NOMO-1 treated with dmso at 0.1 percent for 144 hours (cell line): ENCODE data around the gene CDKL1.
"Not testable (repeated sequence)": the region's sequence is repeated elsewhere in the genome, so short reads cannot be mapped to it uniquely, and the experiment has no call there.

Experiments
- DNase-seq: peaks from one replicate; lab custom pipeline; 2025; ENCODE audit not compliant: unreplicated experiment; lab: John Stamatoyannopoulos, UW

The CDKL1 gene

DNA sequence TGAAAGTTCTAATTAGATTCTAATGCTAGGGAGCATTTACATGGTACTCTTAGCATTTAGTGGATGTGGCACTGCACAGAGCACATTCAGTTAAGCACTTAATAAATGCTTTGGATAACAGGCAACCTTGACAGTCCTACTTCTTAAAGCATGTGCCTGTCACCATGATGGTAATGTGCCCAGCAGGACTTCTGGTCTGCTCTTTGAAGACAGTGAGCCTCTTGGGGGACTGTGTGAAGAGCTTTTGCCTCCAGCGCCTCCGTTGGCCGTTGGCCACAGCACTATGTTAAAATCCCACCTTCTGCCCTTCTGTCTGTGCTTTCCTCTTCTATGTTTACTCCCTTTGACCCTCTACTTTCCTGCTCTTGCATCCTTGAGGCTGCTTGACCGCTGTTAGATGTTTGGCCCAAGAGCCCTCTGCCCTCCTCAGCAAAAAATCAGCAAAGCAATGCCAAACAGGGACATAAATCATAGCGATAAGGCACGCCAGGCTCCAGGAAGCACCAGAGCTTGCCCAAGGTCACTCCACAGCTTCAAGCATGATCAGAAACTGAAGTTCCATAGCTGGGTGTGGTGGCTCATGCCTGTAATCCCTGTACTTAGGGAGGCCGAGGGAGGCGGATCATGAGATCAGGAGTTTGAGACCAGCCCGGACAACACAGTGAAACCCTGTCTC lies 8.3 kb downstream of the CDKL1 start:
- no peak for DNase-seq

DNA sequence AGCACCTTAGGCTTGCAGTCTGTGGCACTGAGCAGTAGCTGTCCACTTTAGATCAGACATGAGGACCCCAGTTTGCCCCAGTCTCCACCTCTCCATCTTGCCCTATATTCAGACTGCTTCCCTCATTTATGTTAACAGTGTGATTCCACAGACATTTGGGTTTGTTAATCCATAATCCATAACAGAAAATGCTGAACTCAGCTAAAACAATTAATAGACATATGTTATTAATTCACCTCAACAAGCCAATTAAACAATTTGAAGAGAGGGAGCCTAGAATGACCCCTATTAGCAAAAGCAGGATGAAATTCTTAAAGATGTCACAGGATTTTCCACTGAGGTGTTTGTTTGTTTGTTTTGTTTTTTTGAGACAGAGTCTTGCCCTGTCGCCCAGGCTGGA lies 9.1 kb downstream of the CDKL1 start:
- DNase-seq, result no peak

DNA sequence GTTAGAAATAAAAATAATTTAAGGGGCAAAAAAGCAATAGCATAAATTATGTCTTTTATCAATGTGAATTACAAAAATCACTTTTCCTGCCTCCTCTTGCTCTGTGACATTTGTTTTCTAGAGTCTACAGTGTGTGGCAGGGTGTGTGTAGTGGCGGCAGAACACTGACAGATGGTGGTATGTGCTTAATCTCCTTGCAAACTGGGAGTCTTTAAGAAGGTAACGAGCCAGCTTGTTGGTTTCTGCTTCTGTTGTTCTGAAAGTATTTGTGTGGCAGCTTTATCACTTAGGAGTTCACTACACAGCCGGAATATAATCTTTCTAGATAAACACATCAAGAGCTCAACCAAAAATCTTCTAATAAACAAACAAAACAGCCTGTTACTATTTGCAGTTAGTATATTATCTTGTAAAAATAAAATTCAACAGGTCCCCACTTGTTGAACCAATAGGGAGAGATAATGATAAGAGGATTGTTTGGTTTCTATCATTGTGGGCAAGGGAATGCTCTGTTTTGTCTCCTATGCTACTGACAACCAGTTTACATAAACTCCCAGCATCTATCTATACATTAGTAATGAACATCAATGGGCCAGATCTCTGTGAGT lies 13.0 kb downstream of the CDKL1 start:
- DNase-seq, result no peak

- no peak for DNase-seq
Measured at GRCh38 chr14:50381823-50382287, 14.8 kb downstream of the CDKL1 start.

- no peak for DNase-seq
Measured at GRCh38 chr14:50381008-50381407, 15.7 kb downstream of the CDKL1 start.

GRCh38 chr14:50380455-50380854 lies 16.2 kb downstream of the CDKL1 start:
- no peak for DNase-seq

DNA sequence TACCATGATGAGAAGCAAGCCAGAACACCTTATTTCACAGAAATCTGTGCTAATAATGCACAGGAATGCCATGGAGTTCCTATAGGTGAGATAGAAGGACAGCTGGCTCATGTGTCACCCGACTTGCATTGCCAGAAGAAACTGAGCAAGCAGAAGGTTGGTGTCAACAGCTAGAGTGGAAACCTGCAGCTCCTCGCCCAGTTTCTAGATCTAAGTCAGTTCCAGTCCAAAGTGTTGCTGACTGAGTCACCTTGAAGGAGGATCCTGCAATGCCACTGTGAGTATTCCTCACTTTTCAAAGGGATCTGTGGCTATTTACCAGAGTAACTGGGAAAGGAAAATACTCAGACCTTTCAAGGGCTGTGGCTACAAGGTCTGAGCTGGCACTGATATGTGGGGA lies 17.1 kb downstream of the CDKL1 start:
- no peak for DNase-seq

DNA sequence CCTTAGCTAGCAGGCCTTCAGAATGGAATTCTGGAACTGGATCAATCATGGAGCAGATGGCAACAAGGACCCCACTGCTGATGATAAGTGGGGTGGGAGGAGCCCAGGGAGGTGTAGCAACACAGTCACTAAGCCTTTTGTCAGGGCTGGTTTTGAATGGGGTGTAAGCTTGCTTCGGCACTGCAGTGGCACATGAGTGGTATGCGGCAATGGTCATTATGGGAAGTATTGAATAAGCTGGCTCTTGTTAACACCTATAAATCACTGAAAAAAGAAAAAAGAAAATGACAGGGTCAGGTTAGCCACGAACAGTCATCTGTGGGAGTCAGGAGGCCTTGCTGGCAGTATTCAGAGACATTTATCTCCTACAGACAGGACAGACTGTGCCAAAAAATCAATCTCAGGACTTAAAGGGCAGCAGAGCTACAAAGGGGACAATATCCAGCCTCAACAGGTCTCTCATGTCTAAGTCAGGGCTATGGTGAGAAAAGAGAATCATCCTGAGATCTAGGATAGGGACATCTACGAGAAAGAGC lies 19.1 kb downstream of the CDKL1 start:
- no peak for DNase-seq

GRCh38 chr14:50375760-50376159 lies 20.9 kb downstream of the CDKL1 start:
- DNase-seq, result no peak

DNA sequence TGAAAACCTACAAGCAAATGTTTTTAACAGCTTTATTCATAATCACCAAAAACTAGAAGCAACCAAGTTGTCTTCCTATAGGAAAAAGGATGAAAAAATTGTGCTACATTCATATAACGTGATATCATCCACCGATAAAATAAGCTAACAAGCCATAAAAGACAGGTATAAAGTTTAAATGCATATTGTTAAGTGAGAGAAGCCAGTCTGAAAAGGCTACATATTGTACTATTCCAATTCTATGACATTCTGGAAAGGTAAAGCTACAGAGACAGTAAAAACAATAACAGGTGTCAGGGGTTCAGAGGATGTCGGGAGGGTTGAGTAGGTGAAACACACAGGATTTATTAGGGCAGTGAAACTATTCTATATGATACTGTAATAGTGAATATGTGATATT lies 22.7 kb downstream of the CDKL1 start:
- DNase-seq, result no peak

- DNase-seq, result no peak
Measured at GRCh38 chr14:50371546-50371945, 25.1 kb downstream of the CDKL1 start.

- DNase-seq, result no peak
Measured at GRCh38 chr14:50366589-50366988, 30.1 kb downstream of the CDKL1 start.

DNA sequence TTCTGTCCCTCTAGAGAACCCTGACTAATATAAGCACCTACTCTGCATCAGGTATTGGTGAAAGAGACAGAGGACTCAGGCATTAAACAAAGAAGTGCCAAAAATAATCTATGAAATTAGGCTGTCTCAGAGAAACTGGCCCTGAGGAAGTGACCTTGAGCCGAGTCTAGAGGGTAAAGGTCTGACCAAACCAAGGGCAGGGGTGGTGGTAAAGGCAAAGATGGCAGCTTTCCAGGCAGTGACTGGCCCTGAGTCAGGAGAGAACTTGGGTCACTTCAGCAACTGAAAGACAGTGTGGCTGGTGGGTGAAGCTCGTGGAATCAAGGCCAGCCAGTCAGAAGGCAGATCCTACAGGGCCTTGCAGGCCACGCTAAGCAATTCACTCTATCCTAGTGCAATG lies 30.6 kb downstream of the CDKL1 start:
- DNase-seq, result no peak

GRCh38 chr14:50365572-50365971 lies 31.1 kb downstream of the CDKL1 start:
- DNase-seq, result not testable (repeated sequence)

GRCh38 chr14:50364792-50365191 lies 31.9 kb downstream of the CDKL1 start:
- DNase-seq, result no peak

DNA sequence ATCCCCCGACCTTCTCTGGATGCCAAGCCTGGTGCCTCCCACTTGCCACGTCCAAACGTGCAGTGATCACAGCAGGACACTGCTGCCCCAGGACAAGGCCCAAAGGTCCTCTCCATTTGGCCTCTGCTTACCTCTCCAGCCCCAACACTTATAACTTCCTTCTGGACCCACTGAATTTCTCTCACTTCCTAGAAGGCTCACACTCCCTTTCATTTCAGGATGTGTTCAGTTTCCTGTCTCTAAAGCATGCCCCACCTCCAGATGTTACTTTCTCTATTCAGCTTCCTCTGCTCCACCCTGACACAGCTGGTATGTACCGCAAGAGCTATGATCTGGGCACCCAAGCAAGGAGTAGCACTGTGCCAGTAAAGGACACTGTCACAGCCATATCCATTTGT lies 33.0 kb downstream of the CDKL1 start:
- DNase-seq, result peak; percentile 78

- DNase-seq, result no peak
Measured at GRCh38 chr14:50362764-50363713, 33.6 kb downstream of the CDKL1 start.

- not testable (repeated sequence) for DNase-seq
Measured at GRCh38 chr14:50361473-50362403, 34.9 kb downstream of the CDKL1 start.

GRCh38 chr14:50360851-50361250 lies 35.8 kb downstream of the CDKL1 start:
- no peak for DNase-seq

- DNase-seq, result no peak
Measured at GRCh38 chr14:50360093-50360492, 36.6 kb downstream of the CDKL1 start.
